Osteoblast (primary cell): ENCODE measurements around the gene ASZ1. TPM values are rescaled to one million over a fixed set of nuclear protein-coding genes. Genes with fewer than 3 reads are reported as not detected.

ENCODE experiments used
- DNase-seq: peaks from one replicate; pipeline ENCODE4 v3.0.0; 2011; ENCODE audit warnings: low spot score, mixed read lengths; ENCODE audit not compliant: insufficient read length; ENCODE audit errors: missing footprints
- H2AFZ ChIP-seq: 2 replicates; pipeline ENCODE4 v1.6.0; 2011; ENCODE audit warnings: mild to moderate bottlenecking, low read length
- H3K27ac ChIP-seq: 2 replicates; pipeline ENCODE4 v1.5.1; 2011; ENCODE audit warnings: mild to moderate bottlenecking, low read depth, low read length, moderate library complexity
- H3K27me3 ChIP-seq: 2 replicates; pipeline ENCODE4 v1.6.0; 2012; ENCODE audit warnings: mild to moderate bottlenecking, control low read depth, inconsistent platforms, low read length, moderate library complexity; ENCODE audit not compliant: insufficient read depth
- H3K36me3 ChIP-seq: 2 replicates; pipeline ENCODE4 v1.5.1; 2011; ENCODE audit warnings: mild to moderate bottlenecking, low read length, control low read depth, moderate library complexity; ENCODE audit not compliant: insufficient read depth
- H3K4me1 ChIP-seq: 2 replicates; pipeline ENCODE4 v1.5.1; 2011; ENCODE audit warnings: mild to moderate bottlenecking, low read length, control low read depth, moderate library complexity; ENCODE audit not compliant: insufficient read depth
- H3K4me2 ChIP-seq: 2 replicates; pipeline ENCODE4 v1.6.0; 2011; ENCODE audit warnings: mild to moderate bottlenecking, low read length; ENCODE audit not compliant: insufficient read depth
- H3K4me3 ChIP-seq: fragments of 200-600 bp; sonication (generic); 3 replicates; pipeline ENCODE4 v1.5.1; 2012; ENCODE audit warnings: mild to moderate bottlenecking, low read length, inconsistent platforms; ENCODE audit not compliant: insufficient read depth
- H3K79me2 ChIP-seq: 2 replicates; pipeline ENCODE4 v1.6.0; 2012; ENCODE audit warnings: mild to moderate bottlenecking, low read length, control low read depth, inconsistent platforms; ENCODE audit not compliant: insufficient read depth
- H3K9me3 ChIP-seq: 2 replicates; pipeline ENCODE4 v1.5.1; 2011; ENCODE audit warnings: low read depth, low read length, control low read depth
- H4K20me1 ChIP-seq: 2 replicates; pipeline ENCODE4 v1.6.0; 2012; ENCODE audit warnings: mild to moderate bottlenecking, low read length, control low read depth; ENCODE audit not compliant: insufficient read depth
- CTCF ChIP-seq: IDR thresholded peaks from 2 replicates; pipeline ENCODE4 v1.5.1; 2011; ENCODE audit warnings: mild to moderate bottlenecking, low read depth, low read length, moderate library complexity; ENCODE audit errors: extremely low read depth
- total RNA-seq: library from RNA; depleted of rRNA; stranded (reverse); fragments of >200 nt; gene quantifications from 2 replicates; pipeline ENCODE4 v1.2.3, GENCODE V29; 2012

Gene ASZ1
- total RNA-seq, 1 donor, result not detected

- Histone ChIP-seq H3K27me3 (peaks cover 11% of the 10 kb centered on the region), H3K4me2 (no peak overlapping the region), H3K27ac (no peak overlapping the region), H3K79me2 (no peaks in the 10 kb centered on the region), H3K4me3 (no peak overlapping the region), H2AFZ (no peak overlapping the region), H3K4me1 (no peaks in the 10 kb centered on the region), H3K9me3 (no peaks in the 10 kb centered on the region), H3K36me3 (no peaks in the 10 kb centered on the region), H4K20me1 (no peaks in the 10 kb centered on the region)
- TF ChIP-seq CTCF, result no peak
- no peak for DNase-seq
Observed at GRCh38 chr7:117395743-117396142, 31.6 kb downstream of the ASZ1 start.

DNA sequence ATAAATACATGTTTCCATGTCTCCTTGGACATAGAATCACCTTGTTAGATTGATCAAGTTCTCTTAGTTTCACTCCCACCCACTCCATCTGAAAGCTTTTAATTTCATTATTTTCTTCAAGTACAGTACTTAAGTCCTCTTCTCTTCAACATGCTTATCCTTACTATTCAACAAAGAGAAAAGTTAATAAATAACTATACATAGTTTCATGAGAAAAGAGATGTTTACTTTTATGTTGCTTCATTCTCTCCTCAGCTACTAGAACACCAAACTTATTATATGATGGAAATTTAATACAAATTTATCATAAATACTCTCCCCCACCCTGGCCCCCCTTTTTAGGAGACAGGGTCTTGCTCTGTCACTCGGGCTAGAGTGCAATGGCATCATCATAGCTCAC is 33.5 kb downstream of the ASZ1 start:
- TF ChIP-seq CTCF, result no peak
- Histone ChIP-seq H3K4me2 (no peak overlapping the region), H4K20me1 (no peaks in the 10 kb centered on the region), H3K27ac (no peak overlapping the region), H3K4me3 (no peak overlapping the region), H3K36me3 (no peaks in the 10 kb centered on the region), H2AFZ (no peak overlapping the region), H3K79me2 (no peaks in the 10 kb centered on the region), H3K9me3 (no peaks in the 10 kb centered on the region), H3K4me1 (no peaks in the 10 kb centered on the region), H3K27me3 (peaks cover 11% of the 10 kb centered on the region)
- no peak for DNase-seq

DNA sequence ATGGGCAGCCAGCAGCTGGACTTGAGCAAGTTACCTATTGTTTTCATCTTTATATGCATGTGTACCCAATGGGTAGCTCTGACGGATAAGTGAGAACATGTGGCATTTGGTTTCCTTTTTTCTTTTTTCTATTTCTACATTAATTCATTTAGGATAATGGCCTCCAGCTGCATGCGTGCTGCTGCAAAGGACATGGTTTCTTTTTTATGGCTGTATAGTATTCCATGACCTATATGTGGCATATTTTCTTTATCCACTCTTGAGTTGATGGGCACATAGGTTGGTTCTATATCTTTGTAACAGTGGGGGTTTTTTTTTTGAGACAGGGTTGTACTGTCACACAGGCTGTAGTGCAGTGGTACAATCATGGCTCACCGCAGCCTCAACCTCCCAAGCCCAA is 37.4 kb downstream of the ASZ1 start:
- Histone ChIP-seq H3K27ac (no peak overlapping the region), H3K4me2 (no peak overlapping the region), H3K27me3 (no peaks in the 10 kb centered on the region), H3K4me3 (no peak overlapping the region), H3K9me3 (no peaks in the 10 kb centered on the region), H3K36me3 (no peaks in the 10 kb centered on the region), H3K4me1 (no peaks in the 10 kb centered on the region), H2AFZ (no peak overlapping the region), H4K20me1 (no peaks in the 10 kb centered on the region), H3K79me2 (no peaks in the 10 kb centered on the region)
- TF ChIP-seq CTCF, result no peak
- DNase-seq, result no peak

- H3K79me2 ChIP-seq, result no peaks in the 10 kb centered on the region
- no peak overlapping the region for H3K4me2 ChIP-seq
- no peak overlapping the region for H3K4me3 ChIP-seq
- no peaks in the 10 kb centered on the region for H3K9me3 ChIP-seq
- no peak overlapping the region for H3K27ac ChIP-seq
- no peaks in the 10 kb centered on the region for H4K20me1 ChIP-seq
- no peaks in the 10 kb centered on the region for H3K27me3 ChIP-seq
- no peak overlapping the region for H2AFZ ChIP-seq
- no peaks in the 10 kb centered on the region for H3K4me1 ChIP-seq
- TF ChIP-seq CTCF, result no peak
- DNase-seq, result no peak
- no peaks in the 10 kb centered on the region for H3K36me3 ChIP-seq
Observed at GRCh38 chr7:117386110-117386706, 41.1 kb downstream of the ASZ1 start.
